ENCODE data around the gene PGA3.
A peak's percentile ranks its signal among the peaks of the same experiment; 100 is the strongest.
"Not testable (repeated sequence)": the region's sequence is repeated elsewhere in the genome, so short reads cannot be mapped to it uniquely, and the experiment has no call there.

PGA3 gene

DNA sequence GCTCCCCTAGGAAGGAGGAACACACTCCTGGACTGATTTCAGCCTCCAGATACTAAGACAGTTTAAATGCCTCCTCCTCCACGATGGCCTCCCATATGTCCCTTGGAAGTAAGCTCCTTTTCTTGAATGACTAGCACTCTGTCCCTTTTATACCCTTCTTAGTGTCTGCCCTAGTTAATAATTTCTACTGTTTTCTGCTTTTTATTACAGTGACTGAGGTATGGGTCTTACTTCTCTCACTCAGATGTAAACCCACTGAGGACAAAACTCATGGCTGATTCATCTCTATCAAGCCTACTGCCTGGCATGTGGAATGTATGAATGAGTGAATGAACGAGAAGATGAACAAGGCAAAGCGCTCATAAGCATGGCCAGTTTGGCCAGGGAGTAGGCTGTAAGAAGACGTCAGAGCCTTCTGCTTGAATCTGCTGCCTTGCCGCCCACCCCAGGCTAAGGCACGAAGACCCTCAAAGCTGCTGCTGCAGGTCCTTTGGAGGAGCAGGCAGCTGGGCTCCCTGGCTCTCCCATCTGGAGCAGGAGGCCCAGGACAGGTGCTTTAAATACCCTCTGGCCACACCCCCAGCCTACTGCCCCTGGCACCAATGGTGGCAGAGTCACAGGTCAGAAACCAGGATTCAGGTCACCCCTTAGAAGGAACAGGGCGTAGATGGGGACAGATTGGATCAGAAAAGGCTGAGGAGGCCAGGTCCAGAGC, 8.2 kb upstream of the PGA3 start:
- H3K4me3 ChIP-seq (ENCODE audit: low read depth, low read length): no peak overlapping the region
- DNase-seq (ENCODE audit: low read depth): no peak
- no peak for TF ChIP-seq CTCF (IDR thresholded peaks at IDR 0.05; ENCODE audit: insufficient read depth, low read depth, low read length, missing control alignments)

DNA sequence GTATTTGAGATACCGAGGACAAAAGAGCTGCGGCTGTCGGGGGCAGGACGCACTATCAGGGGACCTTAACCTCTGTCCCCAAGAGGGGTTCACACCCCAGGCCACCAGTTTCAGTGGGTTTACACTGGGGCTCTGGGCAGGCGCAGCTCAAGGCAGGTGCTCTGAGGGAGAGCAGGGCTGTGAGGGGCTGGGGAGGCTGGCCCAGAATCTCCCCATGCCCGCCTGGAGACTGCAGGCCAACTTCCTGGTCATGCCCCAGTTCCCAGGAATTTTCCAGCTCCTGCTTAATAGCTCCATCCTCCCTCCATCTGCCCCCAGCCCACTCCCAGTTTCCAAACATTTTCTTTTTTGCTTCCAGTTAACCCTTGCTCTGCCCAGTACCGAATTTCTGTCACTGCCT, 7.6 kb upstream of the PGA3 start:
- DNase-seq (ENCODE audit: low read depth): no peak
- H3K4me3 ChIP-seq (ENCODE audit: low read depth, low read length): no peak overlapping the region
- TF ChIP-seq CTCF (IDR thresholded peaks at IDR 0.05; ENCODE audit: insufficient read depth, low read depth, low read length, missing control alignments): no peak

GRCh38 chr11:61198361-61198760, 5.0 kb upstream of the PGA3 start:
- no peak overlapping the region for H3K4me3 ChIP-seq (ENCODE audit: low read depth, low read length)
- no peak for DNase-seq (ENCODE audit: low read depth)
- no peak for TF ChIP-seq CTCF (IDR thresholded peaks at IDR 0.05; ENCODE audit: insufficient read depth, low read depth, low read length, missing control alignments)

DNA sequence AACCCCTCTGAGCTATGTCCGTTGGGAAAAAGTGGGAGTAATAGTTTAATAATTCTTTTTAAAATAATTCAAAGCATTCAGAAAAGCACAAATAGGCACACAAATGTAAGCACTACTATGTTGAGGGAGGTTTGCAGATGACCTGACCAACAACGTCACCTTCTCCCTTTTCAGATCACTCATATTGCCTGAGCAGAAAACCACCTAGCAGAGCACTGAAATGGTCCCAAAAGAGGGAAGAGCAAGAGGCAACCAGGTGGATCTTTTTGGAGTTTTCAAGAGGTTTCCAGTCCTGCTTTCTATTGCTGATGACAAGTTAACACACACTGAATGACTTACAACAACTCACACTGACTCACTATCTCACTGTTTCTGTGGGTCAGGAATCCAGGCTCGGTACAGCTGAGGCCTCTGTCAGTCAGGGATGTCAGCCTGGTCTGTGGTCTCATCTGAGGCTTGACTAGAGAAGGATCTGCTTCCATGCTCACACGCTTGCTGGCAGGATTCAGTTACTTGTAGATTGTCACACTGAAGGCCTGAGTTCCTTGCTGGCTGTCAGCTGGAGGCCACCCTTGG, 4.3 kb upstream of the PGA3 start:
- no peak for TF ChIP-seq CTCF (IDR thresholded peaks at IDR 0.05; ENCODE audit: insufficient read depth, low read depth, low read length, missing control alignments)
- no peak overlapping the region for H3K4me3 ChIP-seq (ENCODE audit: low read depth, low read length)
- no peak for DNase-seq (ENCODE audit: low read depth)

DNA sequence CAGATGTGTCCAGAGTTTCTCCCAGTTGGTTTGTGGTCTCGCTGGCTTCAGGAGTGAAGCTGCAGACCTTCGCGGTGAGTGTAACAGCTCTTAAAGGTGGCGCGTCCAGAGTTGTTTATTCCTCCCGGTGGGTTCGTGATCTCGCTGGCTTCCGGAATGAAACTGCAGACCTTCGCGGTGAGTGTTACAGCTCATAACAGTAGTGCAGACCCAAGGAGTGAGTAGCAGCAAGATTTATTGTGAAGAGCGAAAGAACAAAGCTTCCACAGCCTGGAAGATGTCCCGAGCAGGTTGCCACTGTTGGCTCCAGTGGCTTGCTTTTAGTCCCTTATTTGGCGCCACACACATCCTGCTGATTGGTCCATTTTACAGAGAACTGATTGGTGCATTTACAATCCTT, 1.8 kb upstream of the PGA3 start:
- DNase-seq (ENCODE audit: low read depth): peak; percentile 14
- no peak overlapping the region for H3K4me3 ChIP-seq (ENCODE audit: low read depth, low read length)
- TF ChIP-seq CTCF (IDR thresholded peaks at IDR 0.05; ENCODE audit: insufficient read depth, low read depth, low read length, missing control alignments): no peak

- not testable (repeated sequence) for DNase-seq (ENCODE audit: low read depth); H3K4me3 ChIP-seq (ENCODE audit: low read depth, low read length)
Measured at GRCh38 chr11:61203873-61204272, 558 bp downstream of the PGA3 start.

- DNase-seq (ENCODE audit: low read depth): not testable (repeated sequence)
Measured at GRCh38 chr11:61204502-61205059, 1.3 kb downstream of the PGA3 start.

GRCh38 chr11:61207636-61208310, 4.5 kb downstream of the PGA3 start:
- DNase-seq (ENCODE audit: low read depth); H3K4me3 ChIP-seq (ENCODE audit: low read depth, low read length): not testable (repeated sequence)

More at GRCh38 chr11:61204502-61205059, 1.3 kb downstream of the PGA3 start:
- H3K4me3 ChIP-seq (ENCODE audit: low read depth, low read length): not testable (repeated sequence)

GRCh38 chr11:61210629-61211028, 7.3 kb downstream of the PGA3 start:
- DNase-seq (ENCODE audit: low read depth); H3K4me3 ChIP-seq (ENCODE audit: low read depth, low read length): not testable (repeated sequence)

DNA sequence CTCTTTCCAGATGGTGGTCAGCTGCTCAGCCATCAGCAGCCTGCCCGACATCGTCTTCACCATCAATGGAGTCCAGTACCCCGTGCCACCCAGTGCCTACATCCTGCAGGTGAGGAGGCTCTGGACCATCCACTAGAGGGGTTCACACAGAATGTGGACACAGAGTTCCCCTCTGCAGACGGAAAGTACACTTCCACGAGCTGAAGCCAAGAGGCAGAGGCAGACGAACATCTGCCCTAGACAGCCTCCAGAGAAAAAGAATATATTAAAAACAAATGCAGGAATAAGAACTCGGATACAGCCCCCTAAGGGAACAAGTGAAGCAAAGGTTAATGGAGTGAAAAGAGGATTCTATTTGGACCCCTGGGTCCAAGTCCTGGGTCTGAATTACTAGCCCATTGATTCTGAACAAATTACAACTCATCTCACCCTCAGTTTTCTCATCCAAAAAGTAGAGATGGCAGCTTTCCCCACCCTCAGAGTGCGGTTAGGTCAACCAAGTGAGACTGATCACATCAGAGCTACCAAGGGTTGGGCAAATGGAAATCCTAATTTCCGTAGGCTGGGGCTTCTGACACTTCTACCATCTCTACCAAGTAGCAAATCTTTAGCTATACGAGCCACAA, 8.1 kb downstream of the PGA3 start:
- not testable (repeated sequence) for H3K4me3 ChIP-seq (ENCODE audit: low read depth, low read length); DNase-seq (ENCODE audit: low read depth)

DNA sequence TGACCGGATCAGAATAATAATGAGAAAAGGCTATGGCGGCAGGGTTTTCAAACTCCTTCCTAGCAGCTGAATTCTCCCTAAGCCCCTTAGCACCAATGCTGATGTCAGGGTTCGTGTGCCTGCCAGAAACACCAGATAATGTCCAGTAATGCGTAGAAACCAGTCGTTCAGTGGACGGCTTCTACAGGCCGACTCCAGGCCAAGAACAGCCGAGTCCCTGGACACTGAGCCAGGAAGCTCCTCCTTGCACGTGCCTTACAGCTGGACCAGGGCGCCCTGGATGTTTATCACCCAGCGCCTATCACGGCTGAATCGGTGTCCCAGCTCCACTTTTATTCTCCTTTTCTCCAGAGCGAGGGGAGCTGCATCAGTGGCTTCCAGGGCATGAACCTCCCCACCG, 8.9 kb downstream of the PGA3 start:
- not testable (repeated sequence) for DNase-seq (ENCODE audit: low read depth); H3K4me3 ChIP-seq (ENCODE audit: low read depth, low read length)

Measured in GM12865 (cell line).